WTC11 (cell line): ENCODE results near the gene ATP6V1G2. TPM values are rescaled to one million over a fixed set of nuclear protein-coding genes. Genes with fewer than 3 reads are reported as not detected.

ENCODE experiments used
- ATAC-seq: fragments of 200-7000 bp; cut with Tn5 transposase; 2 replicates; pipeline ENCODE4 v1.10.0; 2021; ENCODE audit warnings: mild to moderate bottlenecking, moderate library complexity
- CTCF ChIA-PET: fragments of 300-600 bp; sonication (Branson Sonifier 250); formaldehyde crosslinking; loops from one replicate; lab custom pipeline; 2021; ENCODE audit warnings: antibody characterized with exemption; lab: Charles Lee
- POLR2A ChIA-PET: fragments of 350-600 bp; sonication (Branson Sonifier 250); formaldehyde crosslinking; loops from one replicate; lab custom pipeline; 2021; ENCODE audit warnings: antibody characterized with exemption; lab: Charles Lee
- DNase-seq: peaks from one replicate; pipeline ENCODE4 v3.0.0; 2021; ENCODE audit warnings: low spot score
- H3K27ac Mint-ChIP-seq: 2 replicates; pipeline ENCODE4 v1.8.0; 2021; ENCODE audit warnings: mixed read lengths
- H3K27me3 Mint-ChIP-seq: 2 replicates; pipeline ENCODE4 v1.8.0; 2021; ENCODE audit warnings: low read depth, mild to moderate bottlenecking, moderate library complexity, mixed read lengths
- H3K36me3 Mint-ChIP-seq: 2 replicates; pipeline ENCODE4 v1.8.0; 2021; ENCODE audit warnings: mixed read lengths
- H3K4me1 Mint-ChIP-seq: 2 replicates; pipeline ENCODE4 v1.8.0; 2022; ENCODE audit warnings: mixed read lengths
- H3K4me3 Mint-ChIP-seq: 2 replicates; pipeline ENCODE4 v1.8.0; 2021; ENCODE audit warnings: mild to moderate bottlenecking, moderate library complexity, mixed read lengths
- H3K9me3 Mint-ChIP-seq: 2 replicates; pipeline ENCODE4 v1.8.0; 2021; ENCODE audit warnings: mixed read lengths
- ATF1 ChIP-seq: sonication (generic); formaldehyde crosslinking; IDR thresholded peaks from 2 replicates; pipeline ENCODE4 v1.8.1; 2023; ENCODE audit warnings: mild to moderate bottlenecking, moderate library complexity, missing genetic modification reagents
- CREM ChIP-seq: sonication (generic); formaldehyde crosslinking; IDR thresholded peaks from 2 replicates; pipeline ENCODE4 v1.8.1; 2022; ENCODE audit warnings: mild to moderate bottlenecking, missing genetic modification reagents, moderate library complexity
- E2F5 ChIP-seq: sonication (generic); formaldehyde crosslinking; IDR thresholded peaks from 2 replicates; pipeline ENCODE4 v1.8.1; 2022; ENCODE audit warnings: mild to moderate bottlenecking, moderate library complexity, missing genetic modification reagents
- EMX1 ChIP-seq: fragments of 250-450 bp; sonication (Bioruptor Pico); IDR thresholded peaks from 2 replicates; pipeline ENCODE4 v1.8.0; 2021; ENCODE audit warnings: mild to moderate bottlenecking
- FOXP1 ChIP-seq: sonication (generic); formaldehyde crosslinking; IDR thresholded peaks from 2 replicates; pipeline ENCODE4 v1.8.0; 2022; ENCODE audit warnings: missing genetic modification reagents, mild to moderate bottlenecking, moderate library complexity, borderline replicate concordance
- GABPB1 ChIP-seq: sonication (generic); formaldehyde crosslinking; IDR thresholded peaks from 2 replicates; pipeline ENCODE4 v1.8.1; 2023; ENCODE audit warnings: mild to moderate bottlenecking, missing genetic modification reagents
- JUN ChIP-seq: sonication (generic); formaldehyde crosslinking; IDR thresholded peaks from 2 replicates; pipeline ENCODE4 v1.8.0; 2023; ENCODE audit warnings: mild to moderate bottlenecking, missing genetic modification reagents
- MAX ChIP-seq: sonication (generic); formaldehyde crosslinking; IDR thresholded peaks from 2 replicates; pipeline ENCODE4 v1.8.0; 2022; ENCODE audit warnings: mild to moderate bottlenecking, missing genetic modification reagents
- MYBL2 ChIP-seq: sonication (generic); formaldehyde crosslinking; IDR thresholded peaks from 2 replicates; pipeline ENCODE4 v1.8.1; 2023; ENCODE audit warnings: mild to moderate bottlenecking, moderate library complexity, missing genetic modification reagents
- NFATC4 ChIP-seq: fragments of 250-450 bp; sonication (Bioruptor Pico); IDR thresholded peaks from 2 replicates; pipeline ENCODE4 v1.9.0; 2021; ENCODE audit warnings: mild to moderate bottlenecking
- NFE2L1 ChIP-seq: sonication (generic); formaldehyde crosslinking; IDR thresholded peaks from 2 replicates; pipeline ENCODE4 v1.8.1; 2023; ENCODE audit warnings: missing genetic modification reagents
- NFYB ChIP-seq: sonication (generic); formaldehyde crosslinking; conservative IDR thresholded peaks from 2 replicates; pipeline ENCODE4 v1.8.0; 2022; ENCODE audit warnings: low read depth, missing genetic modification reagents
- NR1H2 ChIP-seq: sonication (generic); formaldehyde crosslinking; IDR thresholded peaks from 2 replicates; pipeline ENCODE4 v1.9.0; 2021; ENCODE audit warnings: mild to moderate bottlenecking, moderate library complexity, missing genetic modification reagents
- NR2C2 ChIP-seq: sonication (generic); formaldehyde crosslinking; IDR thresholded peaks from 2 replicates; pipeline ENCODE4 v1.8.0; 2022; ENCODE audit warnings: mild to moderate bottlenecking, missing genetic modification reagents
- NR3C1 ChIP-seq: sonication (generic); formaldehyde crosslinking; conservative IDR thresholded peaks from 2 replicates; pipeline ENCODE4 v1.8.1; 2023; ENCODE audit warnings: low read depth, mild to moderate bottlenecking, missing genetic modification reagents
- PREB ChIP-seq: sonication (generic); formaldehyde crosslinking; IDR thresholded peaks from 2 replicates; pipeline ENCODE4 v1.8.1; 2022; ENCODE audit warnings: mild to moderate bottlenecking, missing genetic modification reagents, moderate library complexity, borderline replicate concordance
- SP1 ChIP-seq: sonication (generic); formaldehyde crosslinking; conservative IDR thresholded peaks from 2 replicates; pipeline ENCODE4 v1.8.1; 2022; ENCODE audit warnings: missing genetic modification reagents
- TCF7 ChIP-seq: sonication (generic); formaldehyde crosslinking; IDR thresholded peaks from 2 replicates; pipeline ENCODE4 v1.8.0; 2022; ENCODE audit warnings: mild to moderate bottlenecking, low read depth, missing genetic modification reagents, moderate library complexity
- ZNF232 ChIP-seq: sonication (generic); formaldehyde crosslinking; IDR thresholded peaks from 2 replicates; pipeline ENCODE4 v1.8.0; 2022; ENCODE audit warnings: mild to moderate bottlenecking, missing genetic modification reagents
- ZNF317 ChIP-seq: sonication (generic); formaldehyde crosslinking; IDR thresholded peaks from 2 replicates; pipeline ENCODE4 v1.8.1; 2023; ENCODE audit warnings: low read depth, mild to moderate bottlenecking, moderate library complexity, missing genetic modification reagents, borderline replicate concordance
- ZNF532 ChIP-seq: fragments of 250-450 bp; sonication (Bioruptor Pico); IDR thresholded peaks from 2 replicates; pipeline ENCODE4 v1.9.0; 2021; ENCODE audit warnings: mild to moderate bottlenecking, borderline replicate concordance
- ZSCAN18 ChIP-seq: fragments of 250-450 bp; sonication (Bioruptor Pico); IDR thresholded peaks from 2 replicates; pipeline ENCODE4 v2.1.2; 2022; ENCODE audit warnings: mild to moderate bottlenecking, moderate library complexity
- total RNA-seq: library from RNA; stranded (reverse); gene quantifications from 3 replicates; pipeline ENCODE4 v1.2.3, GENCODE V29; 2021
- TF ChIP-seq, protein P1 (sequence below): sonication (generic); formaldehyde crosslinking; IDR thresholded peaks from 2 replicates; pipeline ENCODE4 v1.8.0; 2022; ENCODE audit warnings: mild to moderate bottlenecking, missing genetic modification reagents
- TF ChIP-seq, protein P2 (sequence below): sonication (generic); formaldehyde crosslinking; IDR thresholded peaks from 2 replicates; pipeline ENCODE4 v1.8.1; 2023; ENCODE audit warnings: mild to moderate bottlenecking, missing genetic modification reagents, moderate library complexity

ATP6V1G2 gene
- total RNA-seq, 1 experiment from 2014 or later: 4.0 TPM

GRCh38 chr6:31543639-31544038 is 2.8 kb downstream of the ATP6V1G2 start:
- Mint-ChIP-seq H3K4me3 (no peak overlapping the region), H3K27me3 (no peaks in the 10 kb centered on the region), H3K9me3 (no peaks in the 10 kb centered on the region), H3K4me1 (peaks cover 41% of the 10 kb centered on the region), H3K36me3 (peaks cover 29% of the 10 kb centered on the region), H3K27ac (no peak overlapping the region)
- ATAC-seq (no peak), DNase-seq (no peak)
- ChIA-PET POLR2A (no interaction called here), CTCF (interaction anchor here (4.8 kb wide), 1 partner anchor 55 kb away, joined by 23 read pairs; no protein-coding TSS in a partner anchor)
- TF ChIP-seq NFYB (no peak), NR1H2 (no peak), NR2C2 (CRISPR knock-in tag) (no peak), ATF1 (CRISPR knock-in tag) (no peak), SP1 (CRISPR knock-in tag) (no peak), ZNF317 (CRISPR knock-in tag) (no peak), EMX1 (no peak), ZSCAN18 (CRISPR knock-in tag) (no peak), NR3C1 (CRISPR knock-in tag) (no peak), MYBL2 (no peak), NFATC4 (no peak)
- TF ChIP-seq, protein P1, sequence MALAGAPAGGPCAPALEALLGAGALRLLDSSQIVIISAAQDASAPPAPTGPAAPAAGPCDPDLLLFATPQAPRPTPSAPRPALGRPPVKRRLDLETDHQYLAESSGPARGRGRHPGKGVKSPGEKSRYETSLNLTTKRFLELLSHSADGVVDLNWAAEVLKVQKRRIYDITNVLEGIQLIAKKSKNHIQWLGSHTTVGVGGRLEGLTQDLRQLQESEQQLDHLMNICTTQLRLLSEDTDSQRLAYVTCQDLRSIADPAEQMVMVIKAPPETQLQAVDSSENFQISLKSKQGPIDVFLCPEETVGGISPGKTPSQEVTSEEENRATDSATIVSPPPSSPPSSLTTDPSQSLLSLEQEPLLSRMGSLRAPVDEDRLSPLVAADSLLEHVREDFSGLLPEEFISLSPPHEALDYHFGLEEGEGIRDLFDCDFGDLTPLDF (CRISPR knock-in tag): no peak

DNA sequence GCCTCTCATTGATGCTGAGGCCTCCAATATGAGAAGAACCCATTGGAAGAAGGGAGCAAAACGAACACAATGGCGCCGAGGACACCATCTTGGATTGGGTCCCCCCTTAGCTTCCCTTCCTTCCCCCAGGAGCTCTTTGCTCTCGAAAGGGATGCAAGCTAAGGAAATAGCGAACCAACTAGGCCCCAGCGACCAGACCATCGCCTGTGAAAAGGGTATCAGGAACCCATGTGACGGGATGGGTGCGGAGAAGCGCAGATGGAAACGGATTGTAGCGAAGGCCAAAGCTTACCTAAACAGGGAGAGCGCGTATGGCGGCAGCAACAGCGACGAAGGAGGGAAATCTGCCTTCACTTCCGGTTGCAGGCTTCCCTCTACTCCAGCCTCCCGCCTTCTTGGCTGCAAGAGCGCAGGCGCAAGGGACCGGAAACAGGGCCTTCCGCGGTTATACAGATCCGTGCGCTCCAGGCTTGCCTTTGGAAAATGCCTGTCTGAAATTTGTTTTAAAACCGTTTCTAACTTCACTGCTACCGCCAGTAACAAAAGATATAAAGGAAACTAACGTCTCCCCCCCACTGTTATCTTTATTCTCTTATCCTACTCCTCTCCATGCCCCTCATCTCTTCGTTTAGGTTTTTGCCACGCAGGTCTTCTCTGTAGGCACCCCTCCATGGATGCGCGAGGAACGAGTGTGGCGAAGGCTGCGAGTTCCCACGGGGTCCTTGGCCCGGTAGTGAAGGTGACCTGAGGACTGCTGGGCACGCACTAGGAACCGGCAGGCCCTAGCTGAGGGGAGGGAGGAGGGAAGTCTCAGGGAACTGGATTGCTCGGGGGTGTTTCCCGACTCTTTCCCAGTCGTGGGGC is 4.5 kb downstream of the ATP6V1G2 start, which contains the start of gene DDX39B:
TSS of gene DDX39B (minus strand) at position 346 of the 864 bp plus-strand sequence. CDS start 1,471 bp downstream, outside the sequence.
- no peaks in the 10 kb centered on the region for H3K27me3 Mint-ChIP-seq
- TF ChIP-seq EMX1 (0 out of 2 replicates have a peak, but pooled peaks have one; percentile 19), FOXP1 (peak; percentile 37; the same call in 1 of the 2 replicates), JUN (CRISPR knock-in tag) (no peak), CREM (CRISPR knock-in tag) (peak; percentile 39; the same call in 1 of the 2 replicates), TCF7 (CRISPR knock-in tag) (no peak), ZNF532 (CRISPR knock-in tag) (no peak), ATF1 (CRISPR knock-in tag) (no peak), GABPB1 (CRISPR knock-in tag) (peak; percentile 76), E2F5 (peak; percentile 78; the same call in 1 of the 2 replicates), MAX (peak; percentile 79), ZNF232 (peak; percentile 73; the same call in 1 of the 2 replicates), PREB (CRISPR knock-in tag) (0 out of 2 replicates have a peak, but pooled peaks have one; percentile 8), NFE2L1 (0 out of 2 replicates have a peak, but pooled peaks have one; percentile 23)
- TF ChIP-seq, protein P2, sequence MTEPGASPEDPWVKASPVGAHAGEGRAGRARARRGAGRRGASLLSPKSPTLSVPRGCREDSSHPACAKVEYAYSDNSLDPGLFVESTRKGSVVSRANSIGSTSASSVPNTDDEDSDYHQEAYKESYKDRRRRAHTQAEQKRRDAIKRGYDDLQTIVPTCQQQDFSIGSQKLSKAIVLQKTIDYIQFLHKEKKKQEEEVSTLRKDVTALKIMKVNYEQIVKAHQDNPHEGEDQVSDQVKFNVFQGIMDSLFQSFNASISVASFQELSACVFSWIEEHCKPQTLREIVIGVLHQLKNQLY (CRISPR knock-in tag): no peak

More for the DNA sequence above, 4.5 kb downstream of the ATP6V1G2 start, which contains the start of gene DDX39B:
- peak; percentile 66 for ATAC-seq
- Mint-ChIP-seq H3K9me3 (no peaks in the 10 kb centered on the region), H3K36me3 (peaks cover 41% of the 10 kb centered on the region), H3K27ac (peak within 1 kb of the TSS; percentile 98), H3K4me3 (peak within 1 kb of the TSS; percentile 99), H3K4me1 (peaks cover 48% of the 10 kb centered on the region)
- ChIA-PET POLR2A (interaction anchor here (0.5 to 2.5 kb wide), 16 partner anchors 9 to 286 kb away, joined by 3 to 22 read pairs (median 4); partner anchors contain the start of genes BAG6, C6orf47, DDAH2 and GPANK1), CTCF (interaction anchor here (0.7 to 4.8 kb wide), 10 partner anchors 9 to 455 kb away, joined by 3 to 23 read pairs (median 4); partner anchors contain the start of gene LST1)
- peak; percentile 93 for DNase-seq
